SU-DHL-6 (cell line): ENCODE measurements around the gene ST7.

Experiments used
- H2AFZ ChIP-seq: fragments of 200-600 bp; sonication (generic); 2 replicates; pipeline ENCODE4 v1.6.1; 2014; ENCODE audit warnings: low read depth, mild to moderate bottlenecking, moderate library complexity, mixed read lengths, antibody characterized with exemption, low read length; ENCODE audit not compliant: severe bottlenecking
- H3F3A ChIP-seq: fragments of 200-600 bp; shearing (Covaris generic); 2 replicates; pipeline ENCODE4 v1.6.0; 2016; ENCODE audit warnings: antibody characterized with exemption, mild to moderate bottlenecking; ENCODE audit not compliant: insufficient read depth
- H3K27ac ChIP-seq: fragments of 200-600 bp; sonication (generic); 2 replicates; pipeline ENCODE4 v1.5.1; 2016; ENCODE audit warnings: low read depth, mild to moderate bottlenecking, low read length, moderate library complexity, mixed read lengths
- H3K27me3 ChIP-seq: fragments of 200-600 bp; sonication (generic), shearing (Covaris generic); 2 replicates; pipeline ENCODE4 v1.6.0; 2014; ENCODE audit warnings: mild to moderate bottlenecking, low read length
- H3K36me3 ChIP-seq: fragments of 200-600 bp; sonication (generic); 2 replicates; pipeline ENCODE4 v1.6.1; 2014; ENCODE audit warnings: mild to moderate bottlenecking, low read length, mixed read lengths
- H3K4me2 ChIP-seq: fragments of 300-600, 200-600 bp; shearing (Covaris generic), sonication (generic); 2 replicates; pipeline ENCODE4 v1.6.0; 2014; ENCODE audit warnings: low read length, low read depth, mild to moderate bottlenecking; ENCODE audit not compliant: poor library complexity, severe bottlenecking
- H3K4me3 ChIP-seq: fragments of 200-600 bp; sonication (generic); 2 replicates; pipeline ENCODE4 v1.5.1; 2014; ENCODE audit warnings: antibody characterized with exemption, low read length, mild to moderate bottlenecking, mixed read lengths; ENCODE audit not compliant: insufficient read depth, poor library complexity, severe bottlenecking
- H3K79me2 ChIP-seq: fragments of 200-600 bp; sonication (generic); 2 replicates; pipeline ENCODE4 v1.6.1; 2014; ENCODE audit warnings: mild to moderate bottlenecking, low read length, moderate library complexity; ENCODE audit not compliant: insufficient read depth
- H3K9ac ChIP-seq: fragments of 200-600 bp; sonication (generic); 2 replicates; pipeline ENCODE4 v1.7.0; 2014; ENCODE audit warnings: mild to moderate bottlenecking, low read length
- H3K9me2 ChIP-seq: fragments of 200-600 bp; sonication (generic); replicated peaks from 2 replicates; pipeline ENCODE4 v1.6.1; 2014; ENCODE audit warnings: low read length; ENCODE audit not compliant: insufficient read depth
- H3K9me3 ChIP-seq: fragments of 200-600 bp; sonication (generic); 2 replicates; pipeline ENCODE4 v1.6.1; 2014; ENCODE audit warnings: low read length, mixed read lengths; ENCODE audit not compliant: insufficient read depth
- H4K20me1 ChIP-seq: fragments of 200-600 bp; sonication (generic); 2 replicates; pipeline ENCODE4 v1.6.1; 2014; ENCODE audit warnings: low read depth, mild to moderate bottlenecking, antibody characterized with exemption, low read length, moderate library complexity, mixed read lengths
- EZH2phosphoT487 ChIP-seq: fragments of 200-600 bp; sonication (generic), shearing (Covaris generic); conservative IDR thresholded peaks from 2 replicates; pipeline ENCODE4 v1.6.1; 2018; ENCODE audit warnings: mild to moderate bottlenecking, antibody characterized with exemption, low read length, moderate library complexity, mixed read lengths
- TF ChIP-seq, protein P1 (sequence below): fragments of 200-600 bp; sonication (generic); IDR thresholded peaks from one replicate; pipeline ENCODE4 v1.5.1; 2017; ENCODE audit warnings: antibody characterized with exemption, mild to moderate bottlenecking, low read length, moderate library complexity; ENCODE audit not compliant: insufficient read depth, poor library complexity, severe bottlenecking

ST7 gene

GRCh38 chr7:117110480-117111315 lies 157.4 kb downstream of the ST7 start:
- no peak overlapping the region for H2AFZ ChIP-seq
- no peaks in the 10 kb centered on the region for H3K36me3 ChIP-seq
- no peaks in the 10 kb centered on the region for H4K20me1 ChIP-seq
- H3K9me3 ChIP-seq: no peaks in the 10 kb centered on the region
- H3K9me2 ChIP-seq: no peaks in the 10 kb centered on the region
- H3K27me3 ChIP-seq: no peaks in the 10 kb centered on the region
- no peak overlapping the region for H3K9ac ChIP-seq
- H3K4me2 ChIP-seq: no peak overlapping the region
- no peaks in the 10 kb centered on the region for H3K79me2 ChIP-seq
- H3K27ac ChIP-seq: no peak overlapping the region
- H3F3A ChIP-seq: no peaks in the 10 kb centered on the region
- TF ChIP-seq, protein P1, sequence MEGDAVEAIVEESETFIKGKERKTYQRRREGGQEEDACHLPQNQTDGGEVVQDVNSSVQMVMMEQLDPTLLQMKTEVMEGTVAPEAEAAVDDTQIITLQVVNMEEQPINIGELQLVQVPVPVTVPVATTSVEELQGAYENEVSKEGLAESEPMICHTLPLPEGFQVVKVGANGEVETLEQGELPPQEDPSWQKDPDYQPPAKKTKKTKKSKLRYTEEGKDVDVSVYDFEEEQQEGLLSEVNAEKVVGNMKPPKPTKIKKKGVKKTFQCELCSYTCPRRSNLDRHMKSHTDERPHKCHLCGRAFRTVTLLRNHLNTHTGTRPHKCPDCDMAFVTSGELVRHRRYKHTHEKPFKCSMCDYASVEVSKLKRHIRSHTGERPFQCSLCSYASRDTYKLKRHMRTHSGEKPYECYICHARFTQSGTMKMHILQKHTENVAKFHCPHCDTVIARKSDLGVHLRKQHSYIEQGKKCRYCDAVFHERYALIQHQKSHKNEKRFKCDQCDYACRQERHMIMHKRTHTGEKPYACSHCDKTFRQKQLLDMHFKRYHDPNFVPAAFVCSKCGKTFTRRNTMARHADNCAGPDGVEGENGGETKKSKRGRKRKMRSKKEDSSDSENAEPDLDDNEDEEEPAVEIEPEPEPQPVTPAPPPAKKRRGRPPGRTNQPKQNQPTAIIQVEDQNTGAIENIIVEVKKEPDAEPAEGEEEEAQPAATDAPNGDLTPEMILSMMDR: no peak
- TF ChIP-seq EZH2phosphoT487: no peak
- no peak overlapping the region for H3K4me3 ChIP-seq

DNA sequence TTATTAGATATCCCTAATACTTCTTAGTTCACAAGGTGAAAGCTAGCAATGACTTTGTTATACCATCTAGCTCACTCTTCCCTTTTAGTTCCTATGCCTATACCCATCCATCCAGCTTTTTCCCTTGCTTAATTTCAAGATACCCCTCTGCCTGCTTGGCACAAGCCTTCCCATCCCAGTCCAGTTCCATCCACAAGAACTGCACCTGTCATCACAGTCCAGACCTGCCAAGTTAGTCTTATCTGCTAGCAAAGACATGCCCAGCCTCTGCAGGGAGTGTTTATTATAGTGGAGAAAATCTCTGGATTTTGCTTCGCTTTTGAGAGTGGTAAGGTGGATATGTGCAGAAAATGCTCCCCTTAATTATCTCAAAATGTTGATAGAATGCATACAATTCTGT lies 158.2 kb downstream of the ST7 start:
- Histone ChIP-seq H3K36me3 (no peaks in the 10 kb centered on the region), H3K9me3 (no peaks in the 10 kb centered on the region), H3K27ac (no peak overlapping the region), H3K27me3 (no peaks in the 10 kb centered on the region), H3K4me3 (no peak overlapping the region), H3K4me2 (no peak overlapping the region), H2AFZ (no peak overlapping the region), H3K9ac (no peak overlapping the region), H3K9me2 (no peaks in the 10 kb centered on the region), H3K79me2 (no peaks in the 10 kb centered on the region), H4K20me1 (no peaks in the 10 kb centered on the region), H3F3A (no peaks in the 10 kb centered on the region)
- TF ChIP-seq EZH2phosphoT487: no peak
- TF ChIP-seq, protein P1: no peak

DNA sequence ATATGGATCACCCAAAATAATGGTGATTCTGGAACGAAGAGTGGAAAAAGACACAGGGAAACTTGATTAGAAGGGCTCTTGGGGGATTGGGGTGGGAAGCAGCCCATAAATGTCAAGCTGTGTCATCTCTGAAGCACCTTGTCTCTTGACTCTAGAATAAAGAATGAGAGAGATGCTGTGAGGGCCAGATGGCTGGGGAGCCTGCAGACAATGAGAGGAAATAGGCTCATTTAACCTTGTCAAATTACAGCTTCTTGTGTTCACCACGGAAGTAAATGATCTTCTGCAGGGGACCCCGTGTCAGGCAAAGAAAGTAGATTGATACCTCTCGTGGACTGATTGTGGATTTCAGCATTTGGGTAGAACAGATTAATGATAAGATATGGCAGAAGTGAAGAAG lies 159.3 kb downstream of the ST7 start:
- TF ChIP-seq, protein P1: no peak
- no peak for TF ChIP-seq EZH2phosphoT487
- Histone ChIP-seq H2AFZ (no peak overlapping the region), H3K9me3 (no peaks in the 10 kb centered on the region), H3K9ac (no peak overlapping the region), H3K4me2 (no peak overlapping the region), H4K20me1 (no peaks in the 10 kb centered on the region), H3F3A (no peaks in the 10 kb centered on the region), H3K9me2 (no peaks in the 10 kb centered on the region), H3K27ac (no peak overlapping the region), H3K27me3 (no peaks in the 10 kb centered on the region), H3K36me3 (no peaks in the 10 kb centered on the region), H3K79me2 (no peaks in the 10 kb centered on the region), H3K4me3 (no peak overlapping the region)
